Esophagus muscularis mucosa (tissue), 3 donors: Measurements from ENCODE around the gene INPP4B.

Source experiments
- POLR2A ChIP-seq: fragments of 450-650 bp; IDR thresholded peaks from one replicate; pipeline ENCODE4 v1.6.1; 2017; ENCODE audit warnings: antibody characterized with exemption, moderate library complexity, mild to moderate bottlenecking, low read depth
- POLR2AphosphoS5 ChIP-seq, 2 donors: sonication (generic); formaldehyde crosslinking; IDR thresholded peaks; one replicate each; pipeline ENCODE4 v1.6.1; 2017; ENCODE audit warnings: antibody characterized with exemption in 2 of 2
- TF ChIP-seq, protein P1 (sequence below), 3 experiments: fragments of 200-600 bp in 2 of 3; fragments of 450-650 bp in 1 of 3; sonication (generic) in 2 of 3; IDR thresholded peaks; one replicate each; pipeline ENCODE4 v1.5.1; 2017 to 2019; ENCODE audit warnings: antibody characterized with exemption in 3 of 3, mild to moderate bottlenecking in 2 of 3, moderate library complexity in 1 of 3

DNA sequence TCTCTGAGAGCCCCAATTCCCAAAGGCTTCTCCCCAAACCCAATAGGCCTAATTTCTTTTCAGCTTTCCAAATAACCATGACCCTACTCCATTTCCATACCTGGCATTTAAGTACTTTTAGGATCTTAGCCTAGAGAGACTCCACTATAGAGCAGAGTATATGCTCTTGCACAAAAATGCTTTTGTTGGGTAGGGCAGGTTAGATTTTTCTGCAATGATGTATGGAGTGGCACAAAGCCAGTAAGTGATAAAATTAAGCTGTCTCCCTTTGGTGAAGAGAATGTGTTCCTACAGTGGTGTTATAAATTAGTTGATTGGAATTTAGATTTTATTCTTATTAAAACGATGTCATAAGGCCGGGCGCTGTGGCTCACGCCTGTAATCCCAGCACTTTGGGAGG is 124.9 kb downstream of the INPP4B start:
- TF ChIP-seq POLR2A: no peak
- TF ChIP-seq, protein P1, sequence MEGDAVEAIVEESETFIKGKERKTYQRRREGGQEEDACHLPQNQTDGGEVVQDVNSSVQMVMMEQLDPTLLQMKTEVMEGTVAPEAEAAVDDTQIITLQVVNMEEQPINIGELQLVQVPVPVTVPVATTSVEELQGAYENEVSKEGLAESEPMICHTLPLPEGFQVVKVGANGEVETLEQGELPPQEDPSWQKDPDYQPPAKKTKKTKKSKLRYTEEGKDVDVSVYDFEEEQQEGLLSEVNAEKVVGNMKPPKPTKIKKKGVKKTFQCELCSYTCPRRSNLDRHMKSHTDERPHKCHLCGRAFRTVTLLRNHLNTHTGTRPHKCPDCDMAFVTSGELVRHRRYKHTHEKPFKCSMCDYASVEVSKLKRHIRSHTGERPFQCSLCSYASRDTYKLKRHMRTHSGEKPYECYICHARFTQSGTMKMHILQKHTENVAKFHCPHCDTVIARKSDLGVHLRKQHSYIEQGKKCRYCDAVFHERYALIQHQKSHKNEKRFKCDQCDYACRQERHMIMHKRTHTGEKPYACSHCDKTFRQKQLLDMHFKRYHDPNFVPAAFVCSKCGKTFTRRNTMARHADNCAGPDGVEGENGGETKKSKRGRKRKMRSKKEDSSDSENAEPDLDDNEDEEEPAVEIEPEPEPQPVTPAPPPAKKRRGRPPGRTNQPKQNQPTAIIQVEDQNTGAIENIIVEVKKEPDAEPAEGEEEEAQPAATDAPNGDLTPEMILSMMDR (IDR thresholded peaks at IDR 0.05): no peak
- TF ChIP-seq POLR2AphosphoS5 (IDR thresholded peaks at IDR 0.05): no peak
